HUDEP-2 (cell line): ENCODE results near the gene SEZ6L2.
"Not testable (repeated sequence)": the region's sequence is repeated elsewhere in the genome, so short reads cannot be mapped to it uniquely, and the experiment has no call there.

ENCODE experiments used
- DNase-seq, 76 experiments: peaks; one replicate each; lab custom pipeline; 2025; ENCODE audit not compliant: unreplicated experiment in 76 of 76; lab: John Stamatoyannopoulos, UW

SEZ6L2 gene

DNA sequence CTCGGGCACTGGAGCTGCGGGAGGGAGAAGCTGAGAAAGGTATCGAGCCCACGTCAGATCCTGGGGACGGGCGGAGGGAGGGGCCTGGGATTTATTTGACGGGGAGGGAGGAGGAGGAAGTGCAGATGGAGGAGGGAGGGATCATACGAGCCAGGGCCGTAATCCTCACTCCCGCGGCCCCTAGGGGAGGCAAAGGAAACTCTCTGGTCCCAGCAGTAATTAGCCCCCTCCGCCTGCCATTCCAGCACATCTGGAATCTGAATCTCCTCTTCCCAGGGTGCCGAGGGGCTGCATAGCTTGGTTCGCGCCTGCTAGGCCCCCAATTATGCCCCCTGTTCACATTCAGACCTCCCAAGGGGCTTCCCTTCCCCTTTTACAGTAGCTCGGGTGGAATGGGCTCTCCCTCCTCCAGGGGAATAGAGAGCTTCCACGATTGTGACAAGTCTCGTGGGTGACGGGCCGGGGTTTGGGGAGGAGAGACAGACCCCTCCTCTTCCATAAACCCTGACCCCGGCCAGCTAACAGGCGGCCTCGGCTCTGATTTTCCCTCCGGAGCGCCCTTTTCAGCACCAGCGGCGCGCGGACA is at the start of gene SEZ6L2:
Gene SEZ6L2, minus strand, starts transcription at position 35 of the 586 bp plus-strand sequence. CDS start 531 bp downstream, outside the sequence.
- peak in 11 of 76 experiments; percentile 1 to 52 (median 12) for DNase-seq

GRCh38 chr16:29947897-29948296 is 48.5 kb upstream of the SEZ6L2 start:
- DNase-seq = no peak

GRCh38 chr16:29943846-29944799 is 44.8 kb upstream of the SEZ6L2 start:
- peak in 28 of 76 experiments; percentile 8 to 68 (median 42) for DNase-seq

- DNase-seq = no peak
Measured at GRCh38 chr16:29940656-29941055, 41.3 kb upstream of the SEZ6L2 start.

- DNase-seq = not testable (repeated sequence)
Measured at GRCh38 chr16:29931750-29932149, 32.4 kb upstream of the SEZ6L2 start.

GRCh38 chr16:29927070-29927905 is 27.9 kb upstream of the SEZ6L2 start:
- no peak for DNase-seq

DNA sequence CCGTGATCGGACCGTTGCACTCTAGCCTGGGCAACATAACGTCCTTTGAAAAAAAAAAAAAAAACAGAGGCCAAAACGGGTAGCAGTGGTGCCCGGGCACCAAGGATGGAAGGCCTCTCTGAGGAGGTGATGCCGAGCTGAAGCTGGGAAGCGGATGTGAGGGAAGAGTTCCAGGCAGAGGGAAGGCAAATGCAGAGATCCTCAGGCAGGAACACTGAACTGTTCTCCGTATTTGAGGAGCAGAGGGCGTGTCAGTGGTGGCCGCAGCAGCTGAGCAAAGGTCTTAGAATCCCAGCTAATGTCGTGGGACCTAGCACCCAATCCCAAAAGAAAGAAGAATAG is 27.3 kb upstream of the SEZ6L2 start:
- DNase-seq = peak in 1 of 76 experiments; percentile 36

GRCh38 chr16:29925781-29926710 is 26.7 kb upstream of the SEZ6L2 start, which contains the start of gene KCTD13:
Gene KCTD13, minus strand, starts transcription at chr16:29926226. Its CDS starts 193 bp downstream, at chr16:29926033.
- DNase-seq = peak in 74 of 76 experiments; percentile 9 to 94 (median 78)

DNA sequence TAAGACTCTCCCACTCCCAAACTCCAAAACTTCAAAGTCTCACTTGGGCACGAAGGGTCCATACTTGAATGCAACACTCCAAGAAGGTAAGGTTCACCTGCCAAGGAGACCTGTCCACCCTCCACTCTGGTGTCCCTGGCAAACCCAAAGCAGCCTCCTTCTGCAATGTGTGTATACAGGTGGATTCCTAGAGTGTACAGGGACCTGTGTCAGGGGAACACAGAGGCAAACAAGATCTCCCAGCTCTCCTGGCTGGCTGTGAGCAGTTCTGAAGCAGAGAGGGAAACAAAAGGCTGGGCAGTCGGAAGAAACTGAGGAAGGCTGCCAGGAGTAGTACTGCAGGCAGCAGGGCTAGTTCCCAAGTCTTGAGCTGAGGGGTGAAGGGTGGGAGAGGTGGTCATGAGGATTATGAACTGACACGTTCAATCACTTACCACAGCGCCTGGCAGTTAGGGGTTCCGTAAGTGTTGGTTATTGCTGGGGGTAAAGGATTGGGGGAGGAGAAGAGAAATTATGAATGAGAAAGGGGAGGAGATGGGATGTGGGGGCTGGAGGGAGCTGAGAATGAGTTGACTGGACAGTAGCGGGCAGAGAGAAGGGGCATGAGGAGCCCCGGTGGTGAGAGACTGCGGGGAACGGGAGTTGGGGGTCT is 25.9 kb upstream of the SEZ6L2 start:
- DNase-seq = peak in 1 of 76 experiments; percentile 14

- DNase-seq = no peak
Measured at GRCh38 chr16:29922986-29923501, 23.7 kb upstream of the SEZ6L2 start.

DNA sequence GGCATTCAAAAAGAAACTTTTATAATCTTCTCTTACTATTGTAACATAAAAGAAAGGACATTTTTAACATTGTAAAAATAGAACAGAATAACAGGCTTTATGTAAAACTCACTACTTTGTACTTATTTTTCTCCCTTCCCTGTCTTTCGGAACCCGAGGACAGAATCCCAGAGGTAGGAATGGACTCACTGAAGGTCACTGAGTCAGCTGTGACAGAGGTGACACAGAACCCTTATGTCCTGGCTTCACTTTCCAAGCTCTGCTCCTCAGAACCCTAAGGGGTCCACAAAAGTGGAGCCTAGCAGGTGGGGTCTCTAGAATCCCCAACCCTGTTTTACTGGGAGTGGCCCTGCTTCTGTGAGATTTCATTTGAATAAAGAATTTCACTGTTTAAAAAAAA is 23.0 kb upstream of the SEZ6L2 start:
- DNase-seq = no peak

DNA sequence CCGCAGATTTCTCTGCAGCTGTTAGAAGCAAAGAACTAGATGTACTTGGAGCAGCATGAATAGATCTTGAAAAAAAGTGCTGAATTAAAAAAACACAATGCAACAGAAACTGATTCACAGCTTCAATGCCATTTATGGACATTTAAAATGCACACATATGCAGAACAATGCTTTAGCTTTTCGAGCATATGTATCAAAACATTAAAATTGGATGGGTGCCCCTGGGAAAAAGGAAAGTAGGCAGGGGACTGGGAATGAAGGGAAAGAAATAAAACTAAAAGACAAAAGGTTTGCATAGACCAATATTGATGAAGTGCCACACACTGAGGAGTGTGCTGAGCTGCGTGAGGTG is 21.7 kb upstream of the SEZ6L2 start:
- DNase-seq = no peak

- DNase-seq = no peak
Measured at GRCh38 chr16:29920288-29921033, 21.1 kb upstream of the SEZ6L2 start.

- DNase-seq = peak in 1 of 76 experiments; percentile 3
Measured at GRCh38 chr16:29916979-29917378, 17.6 kb upstream of the SEZ6L2 start.

DNA sequence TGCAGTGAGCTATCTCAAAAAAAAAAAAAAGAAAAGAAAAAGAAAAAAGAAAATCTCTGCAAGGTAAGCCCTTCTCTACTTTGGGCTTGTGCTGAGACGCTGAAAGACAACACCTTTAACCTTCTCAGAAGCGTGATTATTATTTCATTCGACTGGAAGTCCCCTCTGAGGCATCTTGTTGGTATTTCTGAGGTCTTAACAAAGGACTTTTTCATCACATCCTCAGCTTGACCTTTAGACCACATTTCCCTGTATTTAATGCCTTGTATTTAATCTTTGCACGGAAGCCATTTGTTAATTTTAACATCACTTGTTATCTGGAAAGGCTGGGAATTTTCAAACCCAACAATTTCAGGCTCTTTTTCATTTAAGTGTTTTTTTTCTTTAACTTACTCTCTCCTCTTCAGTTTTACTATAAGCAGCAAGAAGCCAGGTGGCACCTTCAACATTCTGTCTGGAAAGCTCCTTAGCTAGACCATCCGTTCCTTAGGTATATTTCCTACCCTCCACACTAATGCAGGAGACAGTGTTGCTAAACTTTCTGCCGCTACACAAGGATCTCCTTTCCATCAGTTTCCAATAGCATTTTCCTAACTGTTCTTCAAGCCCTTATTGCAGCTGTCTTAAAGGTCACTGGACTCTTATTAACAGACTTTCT is 16.4 kb upstream of the SEZ6L2 start:
- no peak for DNase-seq

- no peak for DNase-seq
Measured at GRCh38 chr16:29913514-29913913, 14.2 kb upstream of the SEZ6L2 start.

- DNase-seq = no peak
Measured at GRCh38 chr16:29912087-29912486, 12.7 kb upstream of the SEZ6L2 start.

- peak in 2 of 76 experiments; percentile 3 to 10 for DNase-seq
Measured at GRCh38 chr16:29911676-29912010, 12.3 kb upstream of the SEZ6L2 start.
